GM21515 (cell line): ENCODE results near the gene GLT6D1.

Experiments
- ATAC-seq: cut with Tn5 transposase; IDR thresholded peaks from one replicate; pipeline ENCODE4 v1.9.1; 2021; ENCODE audit not compliant: unreplicated experiment

GLT6D1 gene

DNA sequence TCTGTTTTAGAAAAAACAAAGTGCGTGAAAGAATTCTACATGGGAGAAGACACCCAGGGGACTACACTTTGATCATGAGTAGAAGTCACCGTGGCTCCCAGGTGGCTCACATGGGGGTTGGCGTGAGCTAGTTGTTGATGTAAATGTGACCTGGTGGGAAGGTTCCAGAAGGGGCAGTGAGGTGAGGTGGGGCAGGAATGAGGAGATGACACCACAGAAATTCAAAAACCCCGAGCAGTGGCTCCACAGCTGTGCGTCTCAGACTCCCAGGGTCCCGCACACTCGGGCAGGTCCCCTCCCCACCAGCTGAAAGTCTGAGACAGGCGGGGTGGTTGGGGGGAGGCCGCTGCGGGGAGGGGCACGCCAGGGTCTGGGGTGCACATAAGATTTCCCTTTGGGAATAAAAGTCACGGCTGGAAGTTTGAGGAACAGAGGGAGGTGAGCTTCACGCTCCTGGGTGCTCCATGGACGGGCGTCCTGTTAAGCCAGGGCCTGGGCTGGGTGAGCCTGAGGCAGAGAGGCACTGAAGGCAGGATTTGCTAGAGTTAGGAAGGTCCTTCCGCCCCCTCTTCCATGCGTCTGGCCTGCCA lies 29.9 kb downstream of the GLT6D1 start:
- no peak for ATAC-seq

DNA sequence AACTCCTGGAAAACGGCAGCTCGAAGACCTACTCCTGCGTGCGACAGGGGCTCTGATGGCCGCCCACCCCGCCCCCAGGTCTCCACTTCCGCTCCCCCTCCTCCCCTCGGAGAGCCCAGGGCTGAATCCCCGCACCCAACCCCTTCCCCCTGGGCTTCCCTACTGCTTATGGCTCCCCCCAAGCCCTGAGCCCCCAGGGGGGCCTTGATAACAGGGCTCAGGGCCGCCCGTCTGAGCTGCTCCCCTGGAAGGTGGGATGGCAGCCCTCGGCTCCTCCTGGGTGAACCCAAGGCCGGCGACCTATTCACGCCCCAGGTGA lies 30.4 kb downstream of the GLT6D1 start:
- no peak for ATAC-seq

GRCh38 chr9:135608294-135608998 lies 30.9 kb downstream of the GLT6D1 start:
- no peak for ATAC-seq

DNA sequence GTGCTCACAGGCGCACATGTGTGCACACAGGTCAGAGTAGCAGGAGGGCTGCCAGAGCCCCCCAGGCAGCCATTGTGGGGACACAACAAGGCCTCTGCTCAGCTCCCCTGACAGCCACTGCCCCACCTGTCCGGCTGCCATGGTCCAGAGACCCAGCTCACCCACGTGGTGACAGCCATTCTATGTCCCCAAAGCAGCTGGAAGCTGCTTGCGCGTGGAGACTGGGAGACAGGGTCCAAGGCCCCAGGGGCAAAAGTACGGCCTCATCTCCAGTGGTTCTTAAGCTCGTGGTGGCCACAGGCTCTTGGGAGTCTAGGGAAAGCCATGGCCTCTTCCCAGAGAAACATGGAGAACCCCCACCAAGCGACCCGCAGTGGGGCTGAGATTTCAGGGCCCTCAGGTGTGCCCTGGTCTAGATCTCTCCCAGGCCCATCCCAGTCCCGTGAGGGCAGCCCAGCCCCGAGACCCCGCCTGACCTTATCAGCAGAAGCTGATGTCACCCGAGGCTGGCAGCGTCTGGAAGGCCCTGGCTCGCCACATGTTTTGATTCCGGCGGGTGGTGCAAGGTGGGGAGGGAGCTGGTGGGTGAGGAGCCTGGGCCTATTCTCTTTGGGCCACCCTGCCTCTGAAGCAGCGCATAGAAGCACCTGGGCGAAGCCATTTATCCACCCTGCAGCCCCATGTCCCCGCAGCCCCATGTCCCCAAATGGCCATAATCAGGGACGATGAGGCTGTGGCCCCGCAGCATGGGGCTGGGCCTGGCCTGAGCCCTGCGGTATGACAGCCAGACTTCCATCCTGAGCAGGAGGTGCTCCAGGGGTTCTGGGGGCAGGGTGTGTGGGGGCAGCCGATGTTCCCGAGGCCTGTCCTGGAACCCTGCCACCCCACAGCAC lies 31.7 kb downstream of the GLT6D1 start:
- ATAC-seq: no peak

- ATAC-seq: no peak
These were observed 32.5 kb downstream of the GLT6D1 start for GRCh38 chr9:135606885-135607259.

- no peak for ATAC-seq
These were observed 34.0 kb downstream of the GLT6D1 start for GRCh38 chr9:135605238-135605781.

GRCh38 chr9:135604437-135605237 lies 34.7 kb downstream of the GLT6D1 start:
- ATAC-seq: no peak

DNA sequence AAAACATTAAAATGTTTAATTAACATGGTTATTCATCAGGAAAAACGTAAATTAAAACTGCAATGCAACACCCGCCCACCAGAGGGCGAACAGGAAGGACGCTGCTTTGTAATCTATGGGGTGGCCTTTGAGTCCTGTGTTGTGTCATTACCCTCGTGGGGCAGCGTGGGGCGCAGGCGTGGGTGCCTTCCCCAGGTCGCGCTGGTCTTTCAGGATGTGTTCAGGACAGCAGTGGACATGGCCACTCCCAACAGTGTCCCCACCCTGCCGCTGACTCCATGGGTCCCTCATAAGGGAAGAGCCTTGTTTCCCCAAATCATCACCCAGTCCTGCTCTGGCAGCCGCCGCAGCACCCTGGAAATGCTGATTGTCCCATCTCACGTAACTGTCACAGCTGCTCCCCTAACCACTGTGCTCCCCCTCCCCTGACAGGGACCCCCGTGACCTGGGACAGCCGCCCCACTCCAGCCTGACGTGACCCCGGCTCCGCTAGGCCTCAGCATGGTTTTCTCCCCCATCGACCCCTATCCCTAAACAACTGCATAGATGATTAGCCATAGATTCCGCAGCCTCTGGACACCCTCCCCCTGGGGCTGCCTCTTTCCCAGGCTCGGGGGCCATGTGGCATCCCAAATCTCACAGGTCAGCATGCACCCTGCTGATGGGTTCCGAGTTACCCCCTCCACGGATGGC lies 36.4 kb downstream of the GLT6D1 start:
- ATAC-seq: no peak

DNA sequence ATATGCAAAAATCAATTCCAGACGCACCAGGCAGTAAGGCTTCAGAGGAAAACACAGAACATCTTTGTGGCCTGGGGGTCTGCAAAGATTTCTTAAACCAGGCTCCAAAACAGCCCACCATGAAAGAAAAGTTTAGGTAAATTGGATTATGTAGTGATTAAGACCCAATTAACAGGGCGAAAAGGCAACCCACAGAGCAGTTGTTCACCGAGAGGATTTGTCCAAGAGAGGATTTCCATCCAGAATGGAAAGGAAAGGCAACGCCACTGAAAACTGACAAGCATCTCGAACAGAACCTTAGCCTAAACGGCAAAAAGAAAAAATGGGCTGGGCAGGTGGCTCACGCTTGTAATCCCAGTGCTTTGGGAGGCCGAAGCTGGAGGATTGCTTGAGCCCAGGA lies 37.4 kb downstream of the GLT6D1 start:
- no peak for ATAC-seq

DNA sequence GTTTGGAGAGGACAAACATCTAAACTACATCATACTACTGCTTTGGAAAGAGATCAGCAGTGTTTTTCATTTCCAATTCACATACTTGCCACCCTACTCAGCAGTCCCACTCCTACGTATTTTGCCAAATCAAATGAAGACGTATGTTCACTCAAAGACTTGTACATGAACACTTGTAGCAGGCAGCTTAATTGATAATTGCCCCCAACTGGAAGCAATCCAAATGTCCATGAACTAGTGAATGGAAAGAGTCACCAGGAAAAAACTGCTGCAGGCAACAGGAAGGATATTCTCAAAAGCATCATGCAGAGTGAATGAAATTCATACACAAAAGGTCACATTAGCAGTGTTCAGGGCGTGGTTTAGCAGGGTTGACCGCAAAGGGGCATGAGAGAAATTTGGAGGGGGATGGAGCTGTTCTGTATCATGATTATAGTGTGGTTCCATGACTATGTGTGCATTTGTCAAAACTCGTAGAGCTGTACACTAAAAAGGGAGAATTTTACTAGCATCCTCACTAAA lies 39.0 kb downstream of the GLT6D1 start:
- ATAC-seq: no peak

- ATAC-seq: no peak
These were observed 43.1 kb downstream of the GLT6D1 start for GRCh38 chr9:135596211-135596610.

DNA sequence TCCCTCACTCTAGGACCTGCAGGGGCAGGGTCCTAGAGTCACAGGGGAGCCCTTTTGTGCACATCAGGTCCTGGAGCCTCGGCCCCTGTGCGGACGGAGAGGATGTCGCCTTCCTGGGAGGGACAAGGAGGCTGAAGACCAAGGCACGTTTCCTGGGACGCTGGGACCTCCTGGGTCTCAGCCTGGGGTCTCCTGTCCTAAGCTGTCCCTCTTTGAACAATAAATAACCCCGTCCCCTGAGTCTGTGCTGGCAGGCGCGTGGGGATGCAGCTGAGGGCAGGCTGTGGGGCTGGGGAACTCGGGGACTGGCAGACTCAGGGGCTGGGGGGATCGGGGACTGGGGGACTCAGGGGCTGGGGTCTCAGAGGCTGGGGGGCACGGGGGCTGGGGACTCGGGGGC lies 46.7 kb downstream of the GLT6D1 start:
- no peak for ATAC-seq

- no peak for ATAC-seq
These were observed 47.1 kb downstream of the GLT6D1 start for GRCh38 chr9:135592331-135592590.

DNA sequence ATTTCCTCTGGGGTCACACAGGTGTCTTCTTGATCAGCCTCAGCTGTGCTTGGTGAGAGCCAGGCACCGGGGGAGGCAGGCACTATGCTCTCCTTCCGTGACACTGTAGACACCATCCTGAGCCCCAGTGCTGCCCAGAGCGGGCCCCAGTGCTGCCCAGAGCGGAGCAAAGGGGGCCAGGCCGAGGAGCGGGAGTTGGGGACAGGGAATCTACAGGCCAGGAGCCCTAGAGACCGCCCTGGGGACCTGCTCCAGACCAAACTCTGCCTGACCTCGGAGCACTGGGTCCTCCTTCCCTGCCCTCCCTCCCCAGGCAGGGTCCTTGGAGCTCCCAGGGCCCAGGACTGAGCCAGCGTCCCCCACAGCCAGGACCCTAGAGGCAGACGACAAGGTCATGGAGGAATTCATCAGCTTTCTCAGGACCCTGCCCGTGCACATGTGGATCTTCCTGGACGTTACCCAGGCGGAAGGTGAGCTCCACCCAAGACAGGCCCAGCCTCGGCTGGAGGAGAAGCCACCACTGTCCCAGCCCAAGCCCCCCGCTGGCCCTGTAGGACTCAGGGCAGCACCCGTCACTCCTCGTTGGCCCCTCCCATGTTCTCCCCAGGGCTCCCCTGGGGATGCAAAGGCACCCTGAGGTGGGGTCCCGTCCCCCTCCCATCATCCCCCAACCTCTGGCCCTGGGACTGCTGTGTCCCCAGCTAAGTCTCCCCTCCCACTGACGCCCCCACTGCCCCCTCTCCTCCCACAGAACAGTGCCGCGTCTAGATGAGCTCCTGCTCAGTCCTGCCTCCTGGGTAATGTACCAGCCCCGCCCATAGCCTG lies 47.6 kb downstream of the GLT6D1 start:
- no peak for ATAC-seq

DNA sequence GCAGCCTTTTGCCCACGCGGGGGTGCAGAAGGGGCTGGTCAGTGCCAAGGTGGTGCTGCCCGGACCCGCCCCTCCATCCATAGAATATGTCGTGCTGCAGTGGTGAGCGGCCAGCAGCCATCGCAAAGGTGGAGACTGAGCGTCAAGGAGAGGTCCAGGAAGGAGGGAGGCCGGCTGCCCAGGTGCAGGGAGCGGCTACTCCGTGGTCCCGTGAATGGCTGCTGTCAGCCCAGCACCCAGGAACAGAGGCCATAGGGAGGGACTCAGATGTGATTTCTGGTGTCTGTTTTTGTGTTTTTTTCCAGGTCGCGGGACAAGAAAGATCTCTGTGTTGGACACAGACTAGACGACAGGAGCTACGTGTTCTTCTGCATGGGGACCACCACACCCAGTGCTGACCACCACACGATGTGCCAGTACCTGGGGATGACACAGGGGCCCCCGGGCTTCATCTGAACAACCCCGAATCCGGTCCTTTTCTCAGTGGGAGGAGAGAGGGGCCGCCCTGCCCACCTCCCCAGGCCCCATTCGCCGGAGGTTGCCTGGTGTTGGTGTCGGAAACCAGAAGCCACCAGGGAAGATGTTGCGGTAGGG lies 48.8 kb downstream of the GLT6D1 start:
- no peak for ATAC-seq

DNA sequence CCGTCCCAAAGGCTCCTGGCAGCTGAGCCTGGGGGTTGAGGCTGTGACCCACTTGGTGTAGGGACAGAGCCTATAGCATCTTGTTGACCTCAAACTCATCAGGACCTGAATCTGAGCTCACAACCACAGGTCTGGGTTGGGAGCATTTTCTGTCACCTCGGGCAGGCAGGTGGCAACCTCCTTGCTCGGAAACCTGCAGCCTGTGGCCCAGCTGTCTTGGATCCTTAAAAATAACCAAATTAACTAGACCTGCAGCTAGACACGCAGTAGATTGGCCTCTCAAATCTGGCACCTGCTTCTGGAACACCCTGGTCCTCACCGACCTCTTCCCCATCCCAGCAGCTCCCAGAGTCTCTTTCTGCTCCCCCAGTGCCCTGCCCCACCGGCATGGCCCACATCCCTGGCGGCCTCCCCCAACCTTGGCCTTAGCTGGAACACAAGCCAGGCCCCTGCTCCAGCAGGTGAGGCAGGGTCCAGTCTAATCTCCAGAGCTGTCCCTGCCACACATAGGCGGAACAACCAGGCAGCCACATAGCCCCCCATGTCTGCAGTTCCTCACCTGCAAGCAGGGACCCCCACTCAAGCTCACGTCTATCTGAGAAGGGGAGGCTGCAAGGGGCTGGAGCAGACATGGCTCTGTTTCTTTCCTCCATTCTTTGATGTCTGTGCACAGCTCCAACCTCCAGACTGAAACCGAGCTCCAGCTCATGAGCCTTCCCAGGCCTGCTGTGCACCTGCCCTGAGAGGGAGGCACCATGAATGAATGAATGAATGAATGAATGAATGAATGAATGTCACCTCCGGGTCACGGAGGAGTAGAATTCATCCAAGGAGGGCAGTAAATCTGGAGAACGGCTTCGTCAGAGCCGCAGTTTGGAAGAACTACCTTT lies 49.5 kb downstream of the GLT6D1 start:
- ATAC-seq: no peak

DNA sequence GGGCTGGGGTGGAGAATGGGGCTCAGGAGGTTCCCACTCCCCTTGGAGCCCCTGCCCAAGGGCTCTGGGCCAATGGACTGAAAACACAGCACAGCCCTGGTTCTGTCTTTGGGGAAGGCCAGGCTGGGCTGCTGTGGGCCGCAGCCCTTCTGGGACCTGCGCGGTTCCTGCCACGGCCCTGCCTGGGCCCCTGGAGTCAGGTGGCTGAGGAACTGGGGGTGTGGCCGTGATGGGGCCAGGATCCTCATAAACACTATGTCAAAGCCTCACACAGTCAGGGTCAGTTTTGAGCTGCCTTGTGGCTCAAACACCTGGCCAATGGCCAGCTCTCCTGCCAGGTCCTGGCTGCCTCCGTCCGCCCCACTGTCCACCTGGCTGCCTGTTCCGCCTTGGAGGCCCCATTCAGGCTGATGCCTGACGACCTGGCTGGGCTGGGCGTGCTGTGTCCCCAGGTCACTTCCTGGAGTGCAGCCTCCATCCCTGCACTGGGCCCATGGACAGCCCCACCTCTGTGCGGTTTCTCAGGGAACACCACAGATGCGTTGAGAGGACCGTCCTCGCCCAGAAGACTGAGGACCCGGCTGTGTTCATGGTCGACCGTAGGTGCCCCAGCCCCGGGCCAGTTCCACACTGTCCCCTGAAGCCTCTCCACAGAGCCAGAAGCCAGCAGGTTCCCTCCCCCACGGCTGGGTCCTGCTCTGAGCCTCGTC lies 50.3 kb downstream of the GLT6D1 start:
- no peak for ATAC-seq

DNA sequence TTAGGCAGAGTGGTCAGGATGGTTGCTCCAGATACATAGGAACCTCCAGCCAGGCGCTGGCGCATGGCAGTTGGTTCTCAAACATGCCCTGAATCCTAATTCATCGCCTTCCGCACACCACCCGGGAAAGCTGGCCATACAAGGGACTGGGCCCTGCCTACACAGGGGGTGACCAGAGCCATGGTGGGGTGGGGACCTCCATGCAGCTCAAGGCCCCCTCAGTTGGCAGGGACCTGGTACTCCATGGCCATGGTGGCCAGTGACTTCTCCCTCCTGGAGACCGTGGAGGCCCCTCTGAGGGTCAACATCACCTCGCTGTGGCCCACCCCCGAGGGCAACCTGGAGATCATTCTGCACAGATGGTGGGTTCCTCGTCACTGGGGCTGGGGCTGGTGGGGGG lies 51.0 kb downstream of the GLT6D1 start:
- ATAC-seq: no peak
